T-helper 2 cell treated with Interferon-gamma antibody and Interleukin-4, amounts not matched to agents 100 ng/mL and 5 ng/mL, for 36 hours (primary cell): ENCODE results near the gene RASL11B. TPM values are rescaled to one million over a fixed set of nuclear protein-coding genes. Genes with fewer than 3 reads are reported as not detected.

Experiments used
- intact Hi-C: fragments of 100-400 bp; cut with micrococcal nuclease; formaldehyde crosslinking; loops from one replicate; pipeline ENCODE4 v1.15.1; 2023
- total RNA-seq: library from RNA; stranded (reverse); gene quantifications from 2 replicates; pipeline ENCODE4 v1.2.3, GENCODE V29; 2022

The RASL11B gene
- total RNA-seq, 1 donor from 2014 or later, result 0.16 TPM

- intact Hi-C loops, result no loop called here
Observed at GRCh38 chr4:52843351-52843750, 18.8 kb upstream of the RASL11B start.

- intact Hi-C loops, result no loop called here
Observed at GRCh38 chr4:52843958-52844357, 18.2 kb upstream of the RASL11B start.

- intact Hi-C loops, result no loop called here
Observed at GRCh38 chr4:52844596-52844995, 17.5 kb upstream of the RASL11B start.

- intact Hi-C loops, result no loop called here
Observed at GRCh38 chr4:52846502-52846901, 15.6 kb upstream of the RASL11B start.

GRCh38 chr4:52848254-52848653 is 13.9 kb upstream of the RASL11B start:
- intact Hi-C loops, result no loop called here

- intact Hi-C loops, result no loop called here
Observed at GRCh38 chr4:52850406-52851124, 11.6 kb upstream of the RASL11B start.

GRCh38 chr4:52852041-52852440 is 10.1 kb upstream of the RASL11B start:
- intact Hi-C loops, result no loop called here

- intact Hi-C loops, result no loop called here
Observed at GRCh38 chr4:52852711-52853110, 9.4 kb upstream of the RASL11B start.

- intact Hi-C loops, result no loop called here
Observed at GRCh38 chr4:52853351-52853750, 8.8 kb upstream of the RASL11B start.

GRCh38 chr4:52856801-52857200 is 5.3 kb upstream of the RASL11B start:
- intact Hi-C loops, result no loop called here

- intact Hi-C loops, result loop anchor here (5.0 kb wide), 3 partner anchors 198 to 1018 kb away; partner anchors contain the start of genes DCUN1D4 and SGCB
Observed at GRCh38 chr4:52860361-52860760, 1.8 kb upstream of the RASL11B start.

- intact Hi-C loops, result loop anchor here (5.0 kb wide), 3 partner anchors 199 to 1019 kb away; partner anchors contain the start of genes DCUN1D4 and SGCB
Observed at GRCh38 chr4:52861171-52861823, 820 bp upstream of the RASL11B start.

- intact Hi-C loops, result loop anchor here (1.0 to 5.0 kb wide), 4 partner anchors 150 to 1020 kb away; partner anchors contain the start of genes DCUN1D4 and SGCB
Observed at GRCh38 chr4:52862639-52863161, 583 bp downstream of the RASL11B start.

- intact Hi-C loops, result loop anchor here (5.0 kb wide), 3 partner anchors 201 to 1021 kb away; partner anchors contain the start of genes DCUN1D4 and SGCB
Observed at GRCh38 chr4:52863324-52863723, 1.2 kb downstream of the RASL11B start.

GRCh38 chr4:52864793-52865192 is 2.7 kb downstream of the RASL11B start:
- intact Hi-C loops, result loop anchor here (5.0 kb wide), 3 partner anchors 202 to 1022 kb away; partner anchors contain the start of genes DCUN1D4 and SGCB

- intact Hi-C loops, result no loop called here
Observed at GRCh38 chr4:52865300-52865699, 3.2 kb downstream of the RASL11B start.

GRCh38 chr4:52866734-52867133 is 4.6 kb downstream of the RASL11B start:
- intact Hi-C loops, result no loop called here

- intact Hi-C loops, result no loop called here
Observed at GRCh38 chr4:52867163-52867562, 5.0 kb downstream of the RASL11B start.

GRCh38 chr4:52868133-52868532 is 6.0 kb downstream of the RASL11B start:
- intact Hi-C loops, result no loop called here

GRCh38 chr4:52869196-52869595 is 7.1 kb downstream of the RASL11B start:
- intact Hi-C loops, result no loop called here

- intact Hi-C loops, result no loop called here
Observed at GRCh38 chr4:52869656-52870055, 7.5 kb downstream of the RASL11B start.

- intact Hi-C loops, result no loop called here
Observed at GRCh38 chr4:52870225-52870624, 8.1 kb downstream of the RASL11B start.
